Mononuclear cell (primary cell): ENCODE results near the gene DRC1. TPM values are rescaled to one million over a fixed set of nuclear protein-coding genes. Genes with fewer than 3 reads are reported as not detected.

ENCODE experiments used
- H3K27me3 ChIP-seq: 2 replicates; pipeline ENCODE4 v1.6.0; 2011; ENCODE audit warnings: low read length, control low read depth; ENCODE audit not compliant: insufficient read depth
- H3K4me1 ChIP-seq: 2 replicates; pipeline ENCODE4 v1.5.1; 2011; ENCODE audit warnings: mild to moderate bottlenecking, low read length, control low read depth; ENCODE audit not compliant: insufficient read depth
- H3K4me3 ChIP-seq: 2 replicates; pipeline ENCODE4 v1.5.1; 2011; ENCODE audit warnings: mild to moderate bottlenecking, low read length, moderate library complexity
- H3K9me3 ChIP-seq: 2 replicates; pipeline ENCODE4 v1.5.1; 2011; ENCODE audit warnings: low read depth, mild to moderate bottlenecking, control low read depth, low read length
- total RNA-seq: library from RNA; depleted of rRNA; stranded (reverse); fragments of >200 nt; gene quantifications from one replicate; pipeline ENCODE4 v1.2.3, GENCODE V29; 2012

DRC1 gene
- total RNA-seq, 1 donor = not detected

DNA sequence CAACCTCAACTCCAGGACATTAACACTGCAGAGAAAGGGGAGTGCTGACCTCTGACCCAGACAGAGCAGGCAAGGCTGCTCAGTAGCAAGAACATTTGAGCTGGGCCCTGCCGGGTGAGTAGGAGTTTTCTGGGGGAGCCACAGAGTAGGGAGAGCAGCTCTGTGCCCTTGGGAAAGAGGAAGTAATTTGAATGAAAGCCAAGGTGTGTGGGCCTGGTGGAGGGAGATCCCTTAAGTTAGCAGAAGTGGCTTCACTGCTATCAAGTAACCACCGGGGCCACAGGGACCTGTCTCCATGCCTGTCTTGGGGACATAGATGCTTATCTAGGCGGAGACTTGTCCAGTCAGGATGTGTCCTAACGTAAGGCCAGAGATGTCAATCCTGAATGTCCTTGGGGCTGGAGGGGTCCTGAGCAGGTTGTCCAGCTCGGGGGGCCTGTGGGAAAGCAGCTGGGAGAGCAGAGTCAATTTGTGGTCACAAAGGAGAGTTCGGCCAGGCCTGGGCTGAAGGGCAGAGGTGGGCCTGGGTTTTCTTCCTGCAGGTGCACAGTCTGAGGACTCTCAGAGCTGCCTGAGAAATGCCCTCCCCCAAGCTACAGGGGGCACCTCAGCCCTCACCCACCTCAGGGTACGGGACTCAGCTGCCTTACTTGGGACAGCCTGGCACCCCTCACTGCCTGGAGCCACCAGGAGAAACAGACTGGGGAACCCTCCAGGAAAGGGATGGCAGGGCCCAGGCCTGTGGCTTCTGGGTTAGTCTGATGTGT lies 91.2 kb downstream of the DRC1 start:
- H3K9me3 ChIP-seq = no peaks in the 10 kb centered on the region
- H3K27me3 ChIP-seq = no peaks in the 10 kb centered on the region
- peaks cover 9% of the 10 kb centered on the region for H3K4me1 ChIP-seq
- no peak overlapping the region for H3K4me3 ChIP-seq

DNA sequence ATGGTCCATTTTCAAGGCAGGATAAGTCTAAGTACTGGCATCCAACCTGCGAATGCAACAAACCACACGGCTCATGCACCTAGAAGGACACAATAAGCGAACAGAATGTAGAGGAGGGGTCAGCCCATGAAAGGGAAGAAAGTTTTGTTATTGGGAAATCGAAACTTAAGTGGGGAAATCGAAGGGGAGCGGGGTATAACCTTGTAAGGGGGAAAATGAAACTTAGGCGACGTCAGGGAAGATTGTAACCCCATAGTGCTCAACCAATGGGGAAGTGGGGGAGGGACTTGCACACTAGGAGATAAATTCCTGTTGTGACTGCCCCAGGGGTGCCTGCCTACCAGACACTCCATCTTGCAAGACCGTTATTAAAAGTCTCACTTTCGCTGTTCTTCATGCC lies 91.8 kb downstream of the DRC1 start:
- H3K4me1 ChIP-seq = peaks cover 9% of the 10 kb centered on the region
- no peaks in the 10 kb centered on the region for H3K27me3 ChIP-seq
- H3K9me3 ChIP-seq = no peaks in the 10 kb centered on the region
- no peak overlapping the region for H3K4me3 ChIP-seq

DNA sequence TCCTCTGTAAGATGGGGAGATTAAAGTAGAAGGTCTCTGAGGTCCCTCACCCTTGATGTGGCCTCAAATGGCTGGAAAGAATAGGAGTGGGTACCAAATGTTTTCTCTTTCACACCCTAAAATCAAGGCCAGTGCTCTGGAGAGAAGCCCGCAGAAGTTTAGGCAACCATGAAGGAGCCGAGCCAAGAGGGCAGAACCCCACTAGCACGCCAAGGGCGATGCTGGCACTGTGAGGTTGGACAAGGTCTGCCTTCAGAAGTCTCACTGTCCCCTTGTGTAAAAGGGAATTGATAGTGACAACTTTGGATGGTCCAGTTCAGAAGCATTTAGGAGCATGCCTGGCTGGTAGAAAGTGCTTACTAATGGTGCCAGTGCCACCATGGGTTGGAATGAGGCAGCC lies 92.5 kb downstream of the DRC1 start:
- H3K27me3 ChIP-seq = no peaks in the 10 kb centered on the region
- peaks cover 9% of the 10 kb centered on the region for H3K4me1 ChIP-seq
- H3K9me3 ChIP-seq = no peaks in the 10 kb centered on the region
- no peak overlapping the region for H3K4me3 ChIP-seq

DNA sequence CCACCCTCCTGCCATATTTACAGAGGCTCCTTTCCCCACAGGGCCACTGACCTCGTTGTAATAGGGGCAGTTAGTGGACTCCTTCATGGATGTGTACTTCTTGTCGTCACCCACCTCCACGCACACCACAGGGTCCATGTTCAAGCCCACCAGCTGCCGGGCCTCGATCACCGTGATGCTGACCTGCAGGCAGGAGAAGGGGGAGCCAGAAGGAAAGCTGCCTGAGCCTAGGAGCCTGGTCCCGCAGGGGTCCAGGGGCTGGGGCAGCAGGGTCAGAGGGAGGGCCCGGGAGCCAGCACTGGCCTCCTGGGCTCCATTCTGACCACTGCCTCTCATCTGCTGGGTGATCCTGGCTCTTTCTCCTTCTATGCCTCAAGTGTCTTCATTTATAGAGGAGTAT lies 93.2 kb downstream of the DRC1 start:
- no peaks in the 10 kb centered on the region for H3K9me3 ChIP-seq
- peaks cover 9% of the 10 kb centered on the region for H3K4me1 ChIP-seq
- H3K27me3 ChIP-seq = no peaks in the 10 kb centered on the region
- no peak overlapping the region for H3K4me3 ChIP-seq

DNA sequence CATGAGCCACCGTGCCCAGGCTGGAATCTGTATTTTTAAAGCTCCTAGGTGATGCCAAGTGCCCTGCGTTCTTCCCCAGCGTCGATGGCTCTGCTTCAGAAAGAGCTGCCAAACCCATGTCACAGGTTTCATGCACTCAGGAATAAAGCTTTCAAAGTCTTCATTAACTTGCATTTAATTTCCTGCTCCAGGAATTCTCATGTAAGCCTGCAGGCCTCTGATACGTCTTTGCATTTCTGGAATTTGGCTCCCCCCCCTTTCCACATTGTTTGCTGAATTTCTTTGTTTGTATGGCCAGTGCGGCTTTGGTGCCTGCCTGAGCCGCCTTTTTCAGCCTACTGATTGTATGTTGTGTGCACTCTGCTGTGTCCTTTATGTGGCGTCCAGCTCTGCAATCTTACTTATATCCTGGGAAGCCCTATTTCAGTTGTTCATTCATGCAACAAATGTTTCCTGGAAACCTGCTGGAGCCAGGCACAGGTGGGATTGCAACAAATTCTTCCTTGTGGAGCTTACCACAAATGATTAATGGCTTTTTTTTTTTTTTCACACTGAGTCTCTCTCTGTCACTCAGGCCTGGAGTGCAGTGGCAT lies 94.1 kb downstream of the DRC1 start:
- H3K4me3 ChIP-seq = no peak overlapping the region
- no peaks in the 10 kb centered on the region for H3K27me3 ChIP-seq
- H3K9me3 ChIP-seq = no peaks in the 10 kb centered on the region
- H3K4me1 ChIP-seq = peaks cover 9% of the 10 kb centered on the region

DNA sequence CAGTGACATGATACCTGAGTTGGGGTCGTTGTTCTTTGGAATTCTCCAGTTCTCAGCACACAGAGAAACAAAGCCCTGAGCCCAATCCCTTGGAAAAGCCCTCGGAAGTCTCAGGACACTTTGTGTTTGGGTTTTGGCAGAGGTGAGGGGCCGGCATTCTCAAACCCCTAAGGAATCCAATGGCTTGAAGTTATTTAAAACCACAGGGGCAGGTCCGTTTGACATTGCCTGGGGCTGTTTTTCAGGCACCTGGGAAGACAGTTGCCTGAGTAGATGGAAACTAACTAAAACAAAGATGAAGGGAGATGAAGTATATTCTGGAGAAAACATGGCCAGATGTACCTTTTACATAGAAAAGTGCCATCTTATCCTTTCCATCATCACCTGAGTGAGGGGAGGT lies 98.7 kb downstream of the DRC1 start:
- H3K9me3 ChIP-seq = no peaks in the 10 kb centered on the region
- peaks cover 10% of the 10 kb centered on the region for H3K4me1 ChIP-seq
- H3K4me3 ChIP-seq = no peak overlapping the region
- no peaks in the 10 kb centered on the region for H3K27me3 ChIP-seq

DNA sequence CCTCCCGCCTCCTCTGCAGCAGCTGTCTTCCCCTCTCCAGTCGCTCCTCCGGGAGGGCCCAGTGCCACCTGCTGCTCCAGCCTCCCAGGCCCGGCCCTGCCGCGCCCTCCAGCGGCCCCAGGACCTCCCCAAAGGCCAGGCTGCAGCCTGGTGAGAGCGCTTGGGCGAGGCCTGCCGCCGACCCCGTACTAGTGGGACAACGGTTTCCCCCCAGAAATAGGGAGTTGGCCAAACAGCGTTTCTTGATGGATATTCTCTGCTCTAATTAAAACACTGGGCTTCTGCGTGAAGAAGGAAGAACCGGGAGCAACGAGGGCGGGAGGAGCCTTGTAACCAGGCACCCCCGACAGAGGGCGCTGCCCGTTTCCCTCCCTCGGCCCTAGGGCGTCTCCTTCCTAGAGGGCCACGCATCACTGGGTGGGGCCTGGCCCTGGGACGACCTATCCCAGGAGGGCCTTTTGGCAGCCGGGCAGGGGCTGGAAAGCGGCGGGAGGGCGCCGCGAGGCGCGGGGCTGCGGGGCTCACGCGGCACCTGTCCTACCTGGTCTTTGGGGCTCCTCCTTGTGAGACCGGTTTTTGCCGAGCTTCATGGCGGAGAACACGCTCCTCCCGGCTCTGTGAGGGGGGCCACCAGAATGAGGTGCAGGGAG lies 101.6 kb downstream of the DRC1 start:
- peaks cover 10% of the 10 kb centered on the region for H3K4me1 ChIP-seq
- H3K4me3 ChIP-seq = peak overlapping the region; percentile 35
- no peaks in the 10 kb centered on the region for H3K27me3 ChIP-seq
- no peaks in the 10 kb centered on the region for H3K9me3 ChIP-seq

DNA sequence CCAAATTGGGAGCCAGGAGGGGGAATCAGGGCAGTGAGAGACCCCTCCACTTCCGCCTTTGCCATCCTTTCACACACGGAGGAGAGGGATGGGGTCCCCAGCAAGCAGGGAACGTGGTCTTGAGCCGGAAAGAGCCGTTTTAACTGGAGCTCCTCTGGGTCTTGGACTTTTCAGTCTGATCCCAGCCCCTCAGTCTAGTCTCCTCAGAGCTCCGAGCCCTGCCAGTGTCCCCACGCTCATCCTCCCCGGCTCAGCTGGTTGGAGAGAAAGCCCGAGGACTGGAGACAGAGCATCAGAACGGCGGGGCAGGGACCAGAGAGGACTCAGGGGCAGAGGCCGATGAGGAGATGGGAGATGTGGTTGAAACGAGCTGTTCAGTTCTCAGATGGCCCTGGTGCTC lies 102.3 kb downstream of the DRC1 start:
- no peaks in the 10 kb centered on the region for H3K27me3 ChIP-seq
- no peaks in the 10 kb centered on the region for H3K9me3 ChIP-seq
- peaks cover 10% of the 10 kb centered on the region for H3K4me1 ChIP-seq
- no peak overlapping the region for H3K4me3 ChIP-seq

DNA sequence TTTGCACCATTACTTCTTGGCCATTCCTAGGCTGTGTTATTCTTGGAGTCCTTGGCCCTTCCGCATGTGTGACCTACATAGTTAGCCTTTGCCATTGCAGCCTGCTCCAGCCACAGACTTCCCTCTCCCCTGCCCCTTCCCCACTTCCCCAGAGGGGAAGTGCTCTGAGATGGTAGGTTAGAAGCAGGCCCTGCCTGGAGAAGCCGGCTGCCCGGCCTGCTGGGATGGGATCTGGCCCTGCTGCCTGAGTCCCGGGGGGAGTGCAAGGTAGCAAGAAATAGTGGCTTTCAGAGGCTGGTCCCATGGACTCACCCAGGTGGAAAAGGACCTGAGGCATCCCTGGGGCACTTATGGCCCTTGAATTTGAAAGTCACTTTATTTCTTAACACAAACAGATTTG lies 104.6 kb downstream of the DRC1 start:
- peaks cover 10% of the 10 kb centered on the region for H3K4me1 ChIP-seq
- H3K9me3 ChIP-seq = no peaks in the 10 kb centered on the region

More for the DNA sequence above, 104.6 kb downstream of the DRC1 start:
- Histone ChIP-seq H3K27me3 (no peaks in the 10 kb centered on the region), H3K4me3 (no peak overlapping the region)

Other genes starting within 250 kb of the DRC1 start
- 1.0 TPM for gene GAREM2, start 228.8 kb upstream of the DRC1 start, total RNA-seq
- 116 TPM for gene HADHA, start 157.3 kb upstream of the DRC1 start, total RNA-seq
- 60.0 TPM for gene HADHB, start 157.0 kb upstream of the DRC1 start, total RNA-seq
- gene SELENOI, start 55.8 kb upstream of the DRC1 start, total RNA-seq = 27.3 TPM
- 0.31 TPM for gene ADGRF3, start 55.1 kb upstream of the DRC1 start, total RNA-seq
- 0.10 TPM for gene OTOF, start 76.2 kb downstream of the DRC1 start, total RNA-seq
- not detected for gene CIB4, start 239.4 kb downstream of the DRC1 start, total RNA-seq